GM12878 (cell line): ENCODE results near the gene RO60. TPM values are rescaled to one million over a fixed set of nuclear protein-coding genes. Genes with fewer than 3 reads are reported as not detected.

ENCODE experiments used
- BHLHE40 ChIP-seq, 2 experiments: fragments of 450-650 bp in 1 of 2; IDR thresholded peaks; 2 replicates each; pipeline ENCODE4 v1.6.1; 2011 to 2017; ENCODE audit warnings: low read depth in 2 of 2, borderline replicate concordance in 1 of 2, improper control_type of control experiment in 1 of 2, low read length in 1 of 2, mild to moderate bottlenecking in 1 of 2
- CEBPB ChIP-seq, 2 experiments: fragments of 150-350 bp in 1 of 2; IDR thresholded peaks; 2 replicates each; pipeline ENCODE4 v1.6.1; 2012 to 2014; ENCODE audit warnings: low read depth in 2 of 2, low read length in 2 of 2, borderline replicate concordance in 1 of 2, inconsistent platforms in 1 of 2
- CHD4 ChIP-seq: fragments of 200-600 bp; sonication (generic); IDR thresholded peaks from 2 replicates; pipeline ENCODE4 v1.6.1; 2016; ENCODE audit warnings: mild to moderate bottlenecking
- E2F4 ChIP-seq: IDR thresholded peaks from 2 replicates; pipeline ENCODE4 v1.6.1; 2012; ENCODE audit warnings: low read depth, low read length, improper control_type of control experiment
- EED ChIP-seq: sonication (generic); IDR thresholded peaks from 2 replicates; pipeline ENCODE4 v1.6.1; 2016; ENCODE audit warnings: antibody characterized with exemption, low read depth
- EGR1 ChIP-seq, 2 experiments: IDR thresholded peaks; 1 replicate in 1 of 2; 2 replicates in 1 of 2; pipeline ENCODE4 v1.6.1; 2011 to 2012; ENCODE audit warnings: low read depth in 2 of 2, low read length in 2 of 2, borderline replicate concordance in 1 of 2, mild to moderate bottlenecking in 1 of 2, moderate library complexity in 1 of 2
- FOXK2 ChIP-seq: fragments of 450-650 bp; IDR thresholded peaks from 2 replicates; pipeline ENCODE4 v1.6.1; 2017; ENCODE audit warnings: mild to moderate bottlenecking, moderate library complexity
- HCFC1 ChIP-seq: fragments of 150-350 bp; IDR thresholded peaks from 2 replicates; pipeline ENCODE4 v1.6.1; 2014; ENCODE audit warnings: low read length
- HSF1 ChIP-seq: fragments of 150-350 bp; IDR thresholded peaks from 2 replicates; pipeline ENCODE4 v1.6.1; 2014; ENCODE audit warnings: mild to moderate bottlenecking, low read depth, low read length
- MYB ChIP-seq: fragments of 150-350 bp; IDR thresholded peaks from 2 replicates; pipeline ENCODE4 v1.6.1; 2014; ENCODE audit warnings: mild to moderate bottlenecking, low read depth, low read length, borderline replicate concordance
- NFYB ChIP-seq: IDR thresholded peaks from 2 replicates; pipeline ENCODE4 v1.6.1; 2011; ENCODE audit warnings: low read depth, mild to moderate bottlenecking, low read length, improper control_type of control experiment, moderate library complexity; ENCODE audit not compliant: insufficient read depth
- NR2C1 ChIP-seq: fragments of 450-650 bp; IDR thresholded peaks from 2 replicates; pipeline ENCODE4 v1.6.1; 2017; ENCODE audit warnings: antibody characterized with exemption, mild to moderate bottlenecking, moderate library complexity
- NRF1 ChIP-seq: conservative IDR thresholded peaks from 2 replicates; pipeline ENCODE4 v1.6.1; 2011; ENCODE audit warnings: mild to moderate bottlenecking, low read depth, low read length, improper control_type of control experiment
- SIN3A ChIP-seq: IDR thresholded peaks from 2 replicates; pipeline ENCODE4 v1.6.1; 2012; ENCODE audit warnings: low read depth, low read length, improper control_type of control experiment
- SKIL ChIP-seq: fragments of 450-650 bp; IDR thresholded peaks from 2 replicates; pipeline ENCODE4 v1.6.1; 2017; ENCODE audit warnings: mild to moderate bottlenecking, low read depth, inconsistent platforms; ENCODE audit not compliant: poor library complexity, severe bottlenecking
- SMARCA5 ChIP-seq: fragments of 450-650 bp; IDR thresholded peaks from 2 replicates; pipeline ENCODE4 v1.6.1; 2017; ENCODE audit warnings: mild to moderate bottlenecking
- SMC3 ChIP-seq: IDR thresholded peaks from 2 replicates; pipeline ENCODE4 v1.6.1; 2011; ENCODE audit warnings: low read length, improper control_type of control experiment, borderline replicate concordance
- SPI1 ChIP-seq: IDR thresholded peaks from 2 replicates; pipeline ENCODE4 v1.6.1; 2011; ENCODE audit warnings: low read depth, mild to moderate bottlenecking, low read length, moderate library complexity, borderline replicate concordance; ENCODE audit not compliant: insufficient read depth
- TCF12 ChIP-seq: IDR thresholded peaks from 2 replicates; pipeline ENCODE4 v1.6.1; 2011; ENCODE audit warnings: low read depth, mild to moderate bottlenecking, low read length
- WRNIP1 ChIP-seq: IDR thresholded peaks from 2 replicates; pipeline ENCODE4 v1.6.1; 2011; ENCODE audit warnings: low read depth, low read length, improper control_type of control experiment, borderline replicate concordance
- ZBED1 ChIP-seq: IDR thresholded peaks from 2 replicates; pipeline ENCODE4 v1.6.1; 2016; ENCODE audit warnings: borderline replicate concordance
- ZBTB11 ChIP-seq: fragments of 450-650 bp; formaldehyde crosslinking; IDR thresholded peaks from 2 replicates; pipeline ENCODE4 v1.5.0; 2022; ENCODE audit warnings: mild to moderate bottlenecking, missing genetic modification characterization
- polyA plus RNA-seq, 11 experiments: library from polyadenylated mRNA; depleted of rRNA in 4 of 11; unstranded in 6 of 11; stranded (reverse) in 5 of 11; fragments of >200 nt; fragmentation: Nextera tagmentation in 4 of 11; fragmentation: Illumina TruSeq in 1 of 11; extraction: Ambion mirVana in 4 of 11; extraction: Trizol in 1 of 11; gene quantifications; 1 replicate in 1 of 11; 2 replicates in 10 of 11; pipeline versions ENCODE4 v1.2.1 to v1.2.3, GENCODE V29; 2011 to 2016; ENCODE audit warnings: inconsistent platforms in 2 of 11, missing spikeins in 2 of 11, low read depth in 1 of 11
- total RNA-seq, 4 experiments: library from RNA; depleted of rRNA in 3 of 4; stranded (reverse); fragments of >200 nt in 3 of 4; fragmentation: Illumina TruSeq in 1 of 4; extraction: Trizol in 1 of 4; gene quantifications; 2 replicates each; pipeline versions ENCODE4 v1.2.1 to v1.2.3, GENCODE V29; 2013 to 2021

The RO60 gene
- total and polyA plus RNA-seq, 10 of the 15 experiments (the other 5 are each of a cell fraction or from before 2014, with no cell fraction given) = 21.1 to 143 (median 83.1) TPM

GRCh38 chr1:193058529-193059281 lies 707 bp upstream of the RO60 start (continued):
- TF ChIP-seq SIN3A (no peak), TCF12 (no peak), SMC3 (no peak), ZBED1 (no peak), CEBPB (IDR thresholded peaks at IDR 0.05; ENCODE audit: borderline replicate concordance in 1 of 2, low read depth in 2 of 2, low read length in 2 of 2) (no peak), NR2C1 (no peak), SMARCA5 (no peak), HCFC1 (no peak; the same call in 1 of the 2 replicates), NFYB (no peak), NRF1 (no peak), EGR1 (IDR thresholded peaks at IDR 0.05; ENCODE audit: borderline replicate concordance in 1 of 2, low read depth in 2 of 2, low read length in 2 of 2) (peak in 1 of 2 experiments; percentile 75; a peak in 1 of 3 replicates), MYB (no peak), E2F4 (no peak), HSF1 (no peak), EED (no peak), SKIL (no peak), FOXK2 (no peak), CHD4 (no peak), BHLHE40 (IDR thresholded peaks at IDR 0.05; ENCODE audit: borderline replicate concordance in 1 of 2, low read depth in 2 of 2, low read length in 1 of 2) (peak in 1 of 2 experiments; percentile 45; a peak in 2 of 4 replicates), ZBTB11 (CRISPR knock-in tag) (no peak), SPI1 (peak; percentile 51; the same call in 1 of the 2 replicates), WRNIP1 (no peak)
